IMR-90 (cell line): Measurements from ENCODE around the gene PLEKHH1. TPM values are rescaled to one million over a fixed set of nuclear protein-coding genes. Genes with fewer than 3 reads are reported as not detected.

Source experiments
- ATAC-seq: fragments of 200-7000 bp; cut with Tn5 transposase; 2 replicates; pipeline ENCODE4 v1.9.1; 2020; ENCODE audit warnings: low read depth, mild to moderate bottlenecking, moderate library complexity
- BruUV-seq: library from RNA; stranded (reverse); fragments of 400-500 nt; replicated peaks from 2 replicates; lab custom pipeline; 2021; lab: Mats Ljungman, UMichigan
- CTCF ChIA-PET: fragments of 300-600 bp; formaldehyde crosslinking; extraction: SDS; loops from one replicate; lab custom pipeline; 2021; ENCODE audit warnings: antibody characterized with exemption; lab: Yijun Ruan, JAX
- POLR2A ChIA-PET: fragments of 300-600 bp; sonication (Branson Sonifier 250); formaldehyde crosslinking; loops from one replicate; lab custom pipeline; 2022; ENCODE audit warnings: antibody characterized with exemption; ENCODE audit not compliant: unreplicated experiment; lab: Charles Lee
- DNase-seq: peaks from one replicate; pipeline ENCODE4 v3.0.0; 2013
- H2AFZ ChIP-seq: replicated peaks from 2 replicates; pipeline ENCODE3; 2013; ENCODE audit warnings: low read length, mild to moderate bottlenecking; ENCODE audit not compliant: poor library complexity
- H2AK5ac ChIP-seq: 2 replicates; pipeline ENCODE4 v1.6.1; 2013; ENCODE audit warnings: low read depth, low read length, inconsistent platforms
- H2AK9ac ChIP-seq: replicated peaks from 2 replicates; pipeline ENCODE3; 2013; ENCODE audit warnings: mild to moderate bottlenecking, low read depth, low read length, moderate library complexity; ENCODE audit not compliant: poor library complexity
- H2BK120ac ChIP-seq: 2 replicates; pipeline ENCODE4 v1.6.1; 2013; ENCODE audit warnings: low read depth, low read length, inconsistent platforms
- H2BK15ac ChIP-seq: 3 replicates; pipeline ENCODE4 v1.6.1; 2013; ENCODE audit warnings: low read depth, low read length, inconsistent platforms
- H2BK20ac ChIP-seq: 2 replicates; pipeline ENCODE4 v1.6.1; 2013; ENCODE audit warnings: low read depth, mild to moderate bottlenecking, inconsistent platforms, low read length, moderate library complexity
- H2BK5ac ChIP-seq: 2 replicates; pipeline ENCODE4 v1.6.1; 2013; ENCODE audit warnings: mild to moderate bottlenecking, low read depth, low read length, inconsistent platforms; ENCODE audit not compliant: poor library complexity, severe bottlenecking
- H3K14ac ChIP-seq: replicated peaks from 2 replicates; pipeline ENCODE4 v1.6.1; 2013; ENCODE audit warnings: low read depth, low read length, inconsistent platforms
- H3K18ac ChIP-seq: 2 replicates; pipeline ENCODE4 v1.6.1; 2013; ENCODE audit warnings: low read depth, low read length, control low read depth
- H3K23ac ChIP-seq: 2 replicates; pipeline ENCODE4 v1.6.1; 2013; ENCODE audit warnings: low read depth, low read length, inconsistent platforms
- H3K27ac ChIP-seq: 2 replicates; pipeline ENCODE4 v1.5.1; 2013; ENCODE audit warnings: mild to moderate bottlenecking, control low read depth, low read length; ENCODE audit not compliant: insufficient read depth
- H3K27me3 ChIP-seq: 2 replicates; pipeline ENCODE4 v1.6.1; 2013; ENCODE audit warnings: low read length; ENCODE audit not compliant: control insufficient read depth, insufficient read depth
- H3K36me3 ChIP-seq: 2 replicates; pipeline ENCODE4 v1.6.1; 2013; ENCODE audit warnings: low read length, mixed read lengths; ENCODE audit not compliant: control insufficient read depth, insufficient read depth
- H3K4ac ChIP-seq: 2 replicates; pipeline ENCODE4 v1.6.1; 2013; ENCODE audit warnings: low read depth, low read length, inconsistent platforms
- H3K4me1 ChIP-seq: 2 replicates; pipeline ENCODE4 v1.6.1; 2013; ENCODE audit warnings: low read length, mixed read lengths; ENCODE audit not compliant: control insufficient read depth, insufficient read depth
- H3K4me2 ChIP-seq: 2 replicates; pipeline ENCODE4 v1.6.1; 2013; ENCODE audit warnings: low read depth, mild to moderate bottlenecking, control low read depth, low read length, moderate library complexity
- H3K4me3 ChIP-seq: 2 replicates; pipeline ENCODE4 v1.5.1; 2013; ENCODE audit warnings: low read depth, mild to moderate bottlenecking, control low read depth, low read length, moderate library complexity; ENCODE audit not compliant: insufficient read depth
- H3K56ac ChIP-seq: 2 replicates; pipeline ENCODE4 v1.6.1; 2013; ENCODE audit warnings: low read length, inconsistent platforms; ENCODE audit not compliant: insufficient read depth; ENCODE audit errors: extremely low read depth
- H3K79me1 ChIP-seq, 2 experiments: 2 replicates each; pipeline ENCODE4 v1.6.1; 2013; ENCODE audit warnings: low read length in 2 of 2, inconsistent platforms in 1 of 2, low read depth in 1 of 2
- H3K9ac ChIP-seq: 2 replicates; pipeline ENCODE4 v1.6.1; 2013; ENCODE audit warnings: low read depth, low read length, control low read depth
- H3K9me1 ChIP-seq: 2 replicates; pipeline ENCODE4 v1.6.1; 2013; ENCODE audit warnings: low read length, inconsistent platforms; ENCODE audit not compliant: insufficient read depth
- H3K9me3 ChIP-seq: 2 replicates; pipeline ENCODE4 v1.6.1; 2013; ENCODE audit warnings: low read length; ENCODE audit not compliant: control insufficient read depth, insufficient read depth
- H4K20me1 ChIP-seq: 2 replicates; pipeline ENCODE4 v1.6.1; 2013; ENCODE audit warnings: low read length, inconsistent platforms; ENCODE audit not compliant: insufficient read depth
- H4K5ac ChIP-seq: 2 replicates; pipeline ENCODE4 v1.6.1; 2013; ENCODE audit warnings: mild to moderate bottlenecking, low read depth, low read length, control low read depth
- H4K8ac ChIP-seq, 2 experiments: 2 replicates each; pipeline ENCODE4 v1.6.1; 2013; ENCODE audit warnings: low read depth in 2 of 2, low read length in 2 of 2, control low read depth in 1 of 2, inconsistent platforms in 1 of 2
- H4K91ac ChIP-seq: 2 replicates; pipeline ENCODE4 v1.6.1; 2013; ENCODE audit warnings: low read depth, low read length, inconsistent platforms; ENCODE audit not compliant: insufficient read depth
- CEBPB ChIP-seq: IDR thresholded peaks from 2 replicates; pipeline ENCODE4 v1.6.1; 2012; ENCODE audit warnings: low read depth, low read length, improper control_type of control experiment
- FOS ChIP-seq: fragments of 150-350 bp; IDR thresholded peaks from 2 replicates; pipeline ENCODE4 v1.6.1; 2016; ENCODE audit warnings: low read depth, low read length
- SMC3 ChIP-seq: fragments of 150-350 bp; IDR thresholded peaks from 2 replicates; pipeline ENCODE4 v1.6.1; 2016; ENCODE audit warnings: low read depth, mild to moderate bottlenecking, antibody characterized with exemption, low read length, moderate library complexity
- WGBS, 2 experiments: methylation state at CpG; one replicate each; pipeline versions ENCODE4 v1.1.5 to v1.1.7; 2013; ENCODE audit warnings: missing lambda C conversion rate in 2 of 2; ENCODE audit not compliant: insufficient read length in 1 of 2; ENCODE audit errors: extremely low coverage in 2 of 2; 5-methylcytosine and 5-hydroxymethylcytosine counted together
- dilution Hi-C: fragments of 300-500 bp; cut with HindIII; formaldehyde crosslinking; loops from one replicate; pipeline ENCODE4 v1.14.3; 2018; ENCODE audit warnings: low sequenced_read_pairs; ENCODE audit not compliant: unreplicated experiment
- in situ Hi-C: fragments of 300-500 bp; cut with MboI; formaldehyde crosslinking; loops from 3 replicates; pipeline ENCODE4 v1.14.3; 2019; ENCODE audit warnings: low sequenced_read_pairs, inconsistent platforms, mixed read lengths
- intact Hi-C: fragments of 100-400 bp; cut with micrococcal nuclease; formaldehyde crosslinking; loops from 2 replicates; pipeline ENCODE4 v1.10.0; 2022
- polyA plus RNA-seq, 3 experiments: library from polyadenylated mRNA; depleted of rRNA; stranded (reverse); fragments of >200 nt; gene quantifications; 2 replicates each; pipeline ENCODE4 v1.2.3, GENCODE V29; 2012; ENCODE audit warnings: low replicate concordance in 1 of 3
- total RNA-seq: library from RNA; depleted of rRNA; stranded (reverse); fragments of >200 nt; gene quantifications from 2 replicates; pipeline ENCODE4 v1.2.3, GENCODE V29; 2012
- TF ChIP-seq, protein P1 (sequence below): fragments of 150-350 bp; IDR thresholded peaks from 2 replicates; pipeline ENCODE4 v1.6.1; 2017; ENCODE audit warnings: mild to moderate bottlenecking, antibody characterized with exemption, low read length, low read depth

PLEKHH1 gene
- total and polyA plus RNA-seq, 2 of the 4 experiments (the other 2 are of a cell fraction), result under 0.01 to 0.34 TPM

DNA sequence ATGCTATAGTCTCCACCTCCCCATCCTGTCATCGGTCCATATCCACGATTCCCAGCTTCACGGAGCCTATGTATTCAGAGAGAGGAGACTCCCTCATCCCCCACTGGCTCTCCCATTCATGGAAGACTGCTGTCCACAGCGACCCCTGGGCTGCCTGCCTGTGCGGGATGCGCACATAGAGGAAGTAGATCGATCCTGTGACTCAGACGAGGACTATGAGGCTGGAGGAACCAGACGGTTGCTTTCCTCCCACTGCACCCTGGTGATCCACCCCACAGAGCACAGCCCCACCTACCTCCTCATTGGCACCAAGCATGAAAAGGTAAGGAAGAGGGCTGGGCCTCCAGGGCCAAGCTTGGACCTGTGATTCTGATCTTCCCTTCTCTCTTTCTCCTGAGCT, 42.6 kb downstream of the PLEKHH1 start:
- Histone ChIP-seq H3K36me3 (no peaks in the 10 kb centered on the region), H2AK5ac (no peak overlapping the region), H4K20me1 (no peaks in the 10 kb centered on the region), H3K14ac (no peak overlapping the region), H3K27ac (no peak overlapping the region), H2BK20ac (no peak overlapping the region), H3K9ac (no peak overlapping the region), H2AFZ (no peak overlapping the region), H3K23ac (no peak overlapping the region), H2BK5ac (no peak overlapping the region), H3K4me3 (no peak overlapping the region), H2BK120ac (no peak overlapping the region), H3K79me1 (no peaks in the 10 kb centered on the region), H3K9me3 (no peaks in the 10 kb centered on the region), H4K5ac (no peak overlapping the region), H3K9me1 (0 out of 2 replicates have a peak, but pooled peaks cover 3% of the 10 kb centered on the region), H3K56ac (no peak overlapping the region), H3K18ac (no peak overlapping the region), H3K4ac (no peak overlapping the region), H2AK9ac (no peak overlapping the region), H4K91ac (no peak overlapping the region), H3K4me2 (no peak overlapping the region), H2BK15ac (no peak overlapping the region), H3K4me1 (no peaks in the 10 kb centered on the region), H3K27me3 (peaks cover 5% of the 10 kb centered on the region), H4K8ac (no peak overlapping the region)
- ChIA-PET CTCF (no interaction called here), POLR2A (no interaction called here)
- in situ Hi-C loops (no loop called here), intact Hi-C loops (no loop called here), dilution Hi-C loops (no loop called here)
- no TSS peak for BruUV-seq
- ATAC-seq, result no peak
- WGBS, 2 experiments, result 55% methylated on average over 3 of the region's 9 CpGs; no CpG with 5 or more reads in 1 of the 2 experiments
- DNase-seq, result no peak
- TF ChIP-seq SMC3 (no peak), CEBPB (no peak), FOS (no peak)
- TF ChIP-seq, protein P1, sequence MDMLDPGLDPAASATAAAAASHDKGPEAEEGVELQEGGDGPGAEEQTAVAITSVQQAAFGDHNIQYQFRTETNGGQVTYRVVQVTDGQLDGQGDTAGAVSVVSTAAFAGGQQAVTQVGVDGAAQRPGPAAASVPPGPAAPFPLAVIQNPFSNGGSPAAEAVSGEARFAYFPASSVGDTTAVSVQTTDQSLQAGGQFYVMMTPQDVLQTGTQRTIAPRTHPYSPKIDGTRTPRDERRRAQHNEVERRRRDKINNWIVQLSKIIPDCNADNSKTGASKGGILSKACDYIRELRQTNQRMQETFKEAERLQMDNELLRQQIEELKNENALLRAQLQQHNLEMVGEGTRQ, result no peak
